Fibroblast of the conjunctiva (primary cell): ENCODE measurements around the gene PCSK6.

Experiments
- DNase-seq: peaks from one replicate; pipeline ENCODE4 v3.0.0-alpha.2; 2010; ENCODE audit warnings: low read depth

Gene PCSK6

GRCh38 chr15:101446518-101447167 lies 42.9 kb downstream of the PCSK6 start:
- DNase-seq = no peak

GRCh38 chr15:101445562-101446517 lies 43.7 kb downstream of the PCSK6 start:
- peak; percentile 61 for DNase-seq

GRCh38 chr15:101444807-101445508 lies 44.5 kb downstream of the PCSK6 start:
- DNase-seq = no peak

- DNase-seq = no peak
Measured at GRCh38 chr15:101444015-101444414, 45.5 kb downstream of the PCSK6 start.

GRCh38 chr15:101442272-101442671 lies 47.2 kb downstream of the PCSK6 start:
- no peak for DNase-seq

GRCh38 chr15:101441696-101442095 lies 47.8 kb downstream of the PCSK6 start:
- DNase-seq = no peak

- no peak for DNase-seq
Measured at GRCh38 chr15:101440846-101441590, 48.5 kb downstream of the PCSK6 start.

- peak; percentile 81 for DNase-seq
Measured at GRCh38 chr15:101439920-101440319, 49.6 kb downstream of the PCSK6 start.

- DNase-seq = peak; percentile 51
Measured at GRCh38 chr15:101439285-101439919, 50.1 kb downstream of the PCSK6 start.

GRCh38 chr15:101438482-101439284 lies 50.8 kb downstream of the PCSK6 start:
- DNase-seq = no peak

GRCh38 chr15:101437618-101438481 lies 51.7 kb downstream of the PCSK6 start:
- no peak for DNase-seq

GRCh38 chr15:101437209-101437608 lies 52.3 kb downstream of the PCSK6 start:
- DNase-seq = no peak

GRCh38 chr15:101436526-101436925 lies 53.0 kb downstream of the PCSK6 start:
- DNase-seq = no peak

GRCh38 chr15:101435761-101436160 lies 53.7 kb downstream of the PCSK6 start:
- DNase-seq = no peak

- no peak for DNase-seq
Measured at GRCh38 chr15:101434032-101434920, 55.2 kb downstream of the PCSK6 start.

- DNase-seq = no peak
Measured at GRCh38 chr15:101433396-101433795, 56.1 kb downstream of the PCSK6 start.

- no peak for DNase-seq
Measured at GRCh38 chr15:101432982-101433381, 56.5 kb downstream of the PCSK6 start.

GRCh38 chr15:101431748-101432147 lies 57.8 kb downstream of the PCSK6 start:
- no peak for DNase-seq

- no peak for DNase-seq
Measured at GRCh38 chr15:101431301-101431700, 58.2 kb downstream of the PCSK6 start.
